Measurements from ENCODE around the gene C20orf202.

The C20orf202 gene

GRCh38 chr20:1184638-1185315, 18.5 kb upstream of the C20orf202 start, which contains the start of gene TMEM74B:
Gene TMEM74B (minus strand): TSS chr20:1184981. CDS start chr20:1183801, 1,180 bp downstream.
- peak in 6 of 56 donors; percentile 17 to 38 (median 23) for DNase-seq

- DNase-seq = peak in 2 of 56 donors; percentile 11 to 37
These were observed 17.9 kb upstream of the C20orf202 start for GRCh38 chr20:1185316-1185741.

DNA sequence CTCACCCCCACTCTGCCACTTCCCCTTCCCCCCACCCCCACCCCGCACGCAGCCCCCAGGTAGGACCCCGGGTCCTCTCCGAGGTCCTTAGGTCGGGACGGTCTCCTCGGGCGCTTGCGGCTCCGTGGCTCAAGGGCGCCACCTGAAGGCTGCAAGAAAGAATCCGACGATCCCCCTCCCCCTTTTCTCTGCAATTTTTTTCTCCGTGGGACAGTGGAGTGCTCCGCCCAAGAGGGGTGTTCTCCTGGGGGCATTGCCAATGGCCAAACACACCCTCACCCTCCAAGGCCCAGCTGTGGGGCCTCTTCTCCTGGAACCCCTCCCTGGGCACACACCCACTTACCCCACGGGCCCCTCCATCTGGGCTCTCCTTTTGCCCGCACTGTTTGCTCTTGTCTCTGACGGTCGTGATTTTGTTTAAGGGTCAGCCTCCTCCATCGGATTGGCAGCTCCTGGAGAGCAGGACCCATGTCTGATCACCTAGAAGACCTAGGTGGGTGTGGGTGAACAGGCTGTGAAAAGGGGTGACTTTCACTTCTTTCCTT, 17.4 kb upstream of the C20orf202 start:
- peak in 14 of 56 donors; percentile 1 to 43 (median 18) for DNase-seq

- no peak for DNase-seq
These were observed 16.8 kb upstream of the C20orf202 start for GRCh38 chr20:1186367-1186991.

DNA sequence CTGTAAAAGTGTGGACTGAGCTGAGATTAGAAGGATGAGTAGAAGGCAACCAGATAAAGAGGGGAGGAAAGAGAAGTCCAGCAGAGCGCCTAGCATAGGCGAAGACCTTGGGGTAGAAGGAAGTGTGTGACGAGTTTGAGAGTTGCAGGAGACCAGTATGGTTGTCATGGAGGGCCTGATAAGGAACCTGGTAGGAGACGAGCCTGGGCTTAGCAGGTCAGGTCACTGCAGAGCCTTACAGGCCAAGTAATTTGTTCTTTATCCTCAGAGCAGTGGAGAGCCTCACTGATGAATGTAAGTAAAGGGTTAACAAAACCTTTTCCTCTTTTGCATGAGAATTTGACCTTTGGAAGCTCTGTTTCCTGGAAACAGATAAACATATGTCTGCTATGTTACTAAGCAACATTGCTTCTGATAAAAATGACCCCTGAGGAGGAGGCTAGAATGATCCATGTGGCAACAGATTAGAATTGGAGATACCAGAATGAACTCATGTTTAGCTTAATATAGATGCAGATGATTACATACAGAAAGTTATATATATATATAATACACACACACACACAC, 15.6 kb upstream of the C20orf202 start:
- DNase-seq = no peak

- no peak for DNase-seq
These were observed 14.9 kb upstream of the C20orf202 start for GRCh38 chr20:1188347-1188746.

DNA sequence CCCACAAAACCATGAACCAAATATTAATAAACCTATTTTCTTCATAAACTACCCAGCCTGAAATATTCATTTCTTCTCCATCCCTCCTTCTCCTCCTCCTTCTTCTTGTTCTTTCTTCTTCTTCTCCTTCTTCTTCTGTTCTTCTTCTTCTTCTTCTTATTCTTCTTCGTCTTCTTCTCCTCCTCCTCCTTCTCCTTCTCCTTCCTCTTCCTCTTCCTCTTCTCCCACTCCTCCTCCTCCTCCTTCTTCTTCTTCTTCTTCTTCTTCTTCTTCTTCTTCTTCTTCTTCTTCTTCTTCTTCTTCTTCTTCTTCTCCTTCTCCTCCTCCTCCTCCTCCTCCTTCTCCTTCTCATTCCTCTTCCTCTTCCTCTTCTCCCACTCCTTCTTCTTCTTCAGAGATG, 13.4 kb upstream of the C20orf202 start:
- DNase-seq = no peak

- DNase-seq = no peak
These were observed 12.4 kb upstream of the C20orf202 start for GRCh38 chr20:1190847-1191246.

- peak in 4 of 56 donors; percentile 4 to 32 (median 14) for DNase-seq
These were observed 12.0 kb upstream of the C20orf202 start for GRCh38 chr20:1191299-1191698.

DNA sequence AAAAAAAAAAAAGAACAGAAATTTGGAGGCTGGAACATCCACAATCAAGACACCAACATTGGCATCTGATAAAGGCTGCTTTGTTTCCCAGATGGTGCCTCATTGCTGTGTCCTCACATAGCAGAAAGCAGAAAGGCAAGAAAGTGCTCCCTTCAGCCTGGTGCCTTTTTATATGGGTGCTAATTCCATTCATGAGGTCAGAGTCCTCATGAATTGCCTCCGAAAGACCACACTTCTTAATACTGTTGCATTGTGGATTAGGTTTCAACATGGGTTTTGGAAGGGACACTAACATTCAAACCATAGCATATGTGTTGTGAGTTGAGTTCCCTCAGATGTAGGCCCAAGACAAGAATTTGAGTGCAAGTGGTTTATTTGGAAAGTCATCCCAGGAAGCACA, 8.0 kb upstream of the C20orf202 start:
- no peak for DNase-seq

GRCh38 chr20:1196634-1197033, 6.6 kb upstream of the C20orf202 start:
- no peak for DNase-seq

- DNase-seq = no peak
These were observed 5.5 kb upstream of the C20orf202 start for GRCh38 chr20:1197801-1198200.

- no peak for DNase-seq
These were observed 4.5 kb upstream of the C20orf202 start for GRCh38 chr20:1198751-1199150.

GRCh38 chr20:1199212-1199873, 3.9 kb upstream of the C20orf202 start:
- DNase-seq = no peak

GRCh38 chr20:1199964-1200363, 3.3 kb upstream of the C20orf202 start:
- no peak for DNase-seq

DNA sequence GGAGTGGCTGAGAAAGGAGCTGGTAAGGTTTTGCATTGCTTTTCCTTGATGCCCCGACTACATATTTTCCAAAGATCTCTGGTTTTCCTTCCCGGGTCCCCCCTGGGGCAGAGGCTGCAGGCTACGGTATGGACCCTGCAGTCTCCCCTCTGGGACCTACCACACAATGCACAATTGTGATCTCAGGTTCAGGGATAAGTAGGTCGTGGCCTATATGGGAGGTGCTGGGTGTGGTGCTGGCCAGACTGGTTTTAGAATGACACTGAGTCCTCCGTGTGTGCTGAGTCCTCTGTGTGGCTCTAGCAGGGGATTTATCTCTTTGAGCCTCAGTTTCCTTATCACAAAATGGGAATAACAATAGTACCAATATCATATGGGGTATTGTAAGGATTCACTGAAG, 376 bp downstream of the C20orf202 start:
- DNase-seq = no peak

- no peak for DNase-seq
These were observed 859 bp downstream of the C20orf202 start for GRCh38 chr20:1204113-1204512.

DNA sequence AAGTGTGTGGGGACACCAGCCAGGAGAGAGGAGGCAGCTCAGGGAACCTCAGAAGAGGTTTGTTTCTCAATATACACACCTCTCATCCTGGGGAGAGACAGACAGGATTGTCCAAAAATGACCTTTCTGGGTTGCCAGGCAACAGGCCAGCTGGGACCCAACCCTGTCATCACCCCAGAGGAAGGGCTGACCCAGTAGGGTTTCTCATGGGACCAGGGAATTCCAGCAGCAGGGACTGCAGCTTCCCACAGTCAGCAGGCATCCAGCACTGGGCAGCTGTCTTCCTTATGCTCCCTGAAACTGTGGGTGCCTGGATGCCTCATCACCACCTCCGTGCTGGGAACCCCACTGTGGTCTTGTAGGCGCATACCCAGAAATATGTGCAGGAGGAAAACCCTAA, 1.3 kb downstream of the C20orf202 start:
- DNase-seq = no peak

GRCh38 chr20:1205802-1206201, 2.5 kb downstream of the C20orf202 start:
- DNase-seq = no peak

DNA sequence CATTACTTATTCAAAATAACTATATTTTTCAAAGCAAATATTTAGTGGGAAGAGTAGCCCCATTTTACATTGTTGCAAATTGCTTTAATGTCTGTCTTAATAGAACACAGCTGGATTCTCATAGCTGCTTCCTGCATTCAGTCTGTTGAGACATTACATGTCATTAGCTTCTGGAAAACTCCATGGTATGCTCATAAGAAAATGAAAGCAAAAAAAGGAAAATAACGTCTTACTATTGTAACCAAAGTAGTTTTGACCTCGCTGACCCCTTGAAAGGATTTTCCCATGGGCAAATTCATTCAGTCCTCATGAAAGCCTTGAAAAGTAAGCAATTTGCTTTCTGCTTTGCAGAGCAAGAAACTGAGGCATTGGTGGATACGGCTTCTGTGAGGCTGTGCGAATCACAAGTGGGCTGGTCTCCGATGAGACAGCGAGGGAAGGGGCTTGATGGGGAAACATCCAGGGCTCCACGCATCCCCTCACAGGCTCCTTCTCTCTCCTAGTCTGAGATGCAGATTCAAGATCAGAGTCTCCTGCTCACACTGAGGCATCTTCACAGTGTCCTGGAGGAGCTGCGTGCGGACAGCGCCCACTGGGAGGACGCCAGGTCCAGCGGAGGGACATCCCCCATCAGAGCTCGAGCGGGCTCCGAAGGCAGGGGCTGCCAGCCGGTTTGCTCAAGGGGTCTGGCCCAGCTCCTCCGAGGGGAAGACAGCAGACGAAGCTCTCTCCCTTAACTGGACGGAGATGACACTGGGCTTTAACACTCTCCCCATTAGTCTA, 3.3 kb downstream of the C20orf202 start:
- no peak for DNase-seq

DNA sequence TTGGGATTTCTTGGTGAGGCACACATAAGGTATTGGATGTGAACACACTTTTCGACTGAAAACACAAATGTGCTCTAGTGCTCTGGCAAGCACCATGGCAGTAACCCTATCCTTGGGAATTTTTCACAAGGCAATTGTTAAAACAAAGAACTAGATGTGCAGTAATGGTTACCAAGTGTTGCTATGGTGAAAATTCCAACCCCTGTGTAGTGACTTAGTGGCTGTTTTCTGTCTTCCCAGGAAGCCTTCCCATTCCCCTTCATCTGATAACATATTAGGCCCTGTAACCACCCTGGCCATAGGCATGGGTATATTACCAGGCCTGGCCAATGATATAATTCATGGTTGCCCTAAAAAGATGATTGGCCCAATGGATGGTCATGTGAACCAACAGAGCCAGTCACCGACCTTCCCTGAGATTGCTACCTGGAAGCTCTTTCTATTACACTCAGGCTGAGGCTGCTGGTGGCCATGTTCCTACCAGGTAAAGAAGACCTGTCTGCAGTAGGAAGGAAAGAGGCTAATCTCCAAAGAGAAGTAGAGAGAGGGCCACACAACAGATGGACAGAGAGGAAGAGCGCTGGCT, 4.1 kb downstream of the C20orf202 start:
- DNase-seq = no peak
